Hepatocyte (in vitro differentiated cells): ENCODE data around the gene TENM4.

Experiments used
- EZH2 ChIP-seq: fragments of 200-600 bp; sonication (generic); IDR thresholded peaks from 2 replicates; pipeline ENCODE4 v1.6.1; 2016; ENCODE audit warnings: antibody characterized with exemption, mild to moderate bottlenecking, borderline replicate concordance
- EZH2phosphoT487 ChIP-seq: fragments of 200-600 bp; sonication (generic); IDR thresholded peaks from one replicate; pipeline ENCODE4 v1.6.1; 2018; ENCODE audit warnings: antibody characterized with exemption, mild to moderate bottlenecking, low read depth, moderate library complexity; ENCODE audit not compliant: unreplicated experiment, severe bottlenecking
- TF ChIP-seq, protein P1 (sequence below): fragments of 200-600 bp; sonication (generic); IDR thresholded peaks from 2 replicates; pipeline ENCODE4 v1.5.1; 2016; ENCODE audit warnings: antibody characterized with exemption, mild to moderate bottlenecking; ENCODE audit not compliant: poor library complexity

DNA sequence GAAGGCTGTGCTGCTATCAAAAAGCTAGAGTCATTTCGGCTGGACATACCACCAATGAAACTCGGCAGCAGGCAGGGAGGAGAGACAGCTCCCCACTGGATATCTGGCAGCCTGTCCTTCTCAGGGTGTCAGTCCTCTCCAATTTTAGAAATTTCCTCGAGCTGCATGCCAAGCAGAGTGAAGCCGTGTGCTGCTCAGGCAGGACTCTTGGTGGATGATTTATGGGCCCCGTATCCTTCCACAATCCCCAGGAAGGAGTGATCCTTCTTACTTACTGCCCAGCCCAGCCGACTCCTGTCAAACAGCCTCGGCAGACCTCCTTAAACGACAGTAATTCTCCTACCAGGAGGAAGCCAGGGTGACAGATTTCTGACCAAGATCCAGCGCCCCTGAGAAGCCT is 410.4 kb downstream of the TENM4 start:
- TF ChIP-seq, protein P1, sequence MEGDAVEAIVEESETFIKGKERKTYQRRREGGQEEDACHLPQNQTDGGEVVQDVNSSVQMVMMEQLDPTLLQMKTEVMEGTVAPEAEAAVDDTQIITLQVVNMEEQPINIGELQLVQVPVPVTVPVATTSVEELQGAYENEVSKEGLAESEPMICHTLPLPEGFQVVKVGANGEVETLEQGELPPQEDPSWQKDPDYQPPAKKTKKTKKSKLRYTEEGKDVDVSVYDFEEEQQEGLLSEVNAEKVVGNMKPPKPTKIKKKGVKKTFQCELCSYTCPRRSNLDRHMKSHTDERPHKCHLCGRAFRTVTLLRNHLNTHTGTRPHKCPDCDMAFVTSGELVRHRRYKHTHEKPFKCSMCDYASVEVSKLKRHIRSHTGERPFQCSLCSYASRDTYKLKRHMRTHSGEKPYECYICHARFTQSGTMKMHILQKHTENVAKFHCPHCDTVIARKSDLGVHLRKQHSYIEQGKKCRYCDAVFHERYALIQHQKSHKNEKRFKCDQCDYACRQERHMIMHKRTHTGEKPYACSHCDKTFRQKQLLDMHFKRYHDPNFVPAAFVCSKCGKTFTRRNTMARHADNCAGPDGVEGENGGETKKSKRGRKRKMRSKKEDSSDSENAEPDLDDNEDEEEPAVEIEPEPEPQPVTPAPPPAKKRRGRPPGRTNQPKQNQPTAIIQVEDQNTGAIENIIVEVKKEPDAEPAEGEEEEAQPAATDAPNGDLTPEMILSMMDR, result no peak
- TF ChIP-seq EZH2 (no peak), EZH2phosphoT487 (no peak)
